HEK293 (cell line): ENCODE measurements around the gene PRSS12.

Source experiments
- CTCF ChIA-PET: fragments of 350-600 bp; formaldehyde crosslinking; extraction: SDS; loops from one replicate; lab custom pipeline; 2021; ENCODE audit warnings: antibody characterized with exemption; lab: Yijun Ruan, JAX
- POLR2A ChIA-PET: fragments of 300-600 bp; formaldehyde crosslinking; extraction: SDS; loops from one replicate; lab custom pipeline; 2020; ENCODE audit warnings: antibody characterized with exemption, inconsistent platforms; lab: Yijun Ruan, JAX
- H3K27ac ChIP-seq: fragments of 200-500 bp; sonication (Bioruptor generic); 2 replicates; pipeline ENCODE4 v1.5.1; 2014; ENCODE audit warnings: low read depth, low read length, control low read depth, inconsistent platforms; ENCODE audit errors: extremely low read depth
- H3K36me3 ChIP-seq, 2 experiments: fragments of 200-500 bp in 1 of 2; sonication (Bioruptor generic) in 1 of 2; 1 replicate in 1 of 2; 2 replicates in 1 of 2; pipeline ENCODE4 v1.5.1; 2014 to 2017; ENCODE audit warnings: inconsistent platforms in 2 of 2, low read length in 2 of 2; ENCODE audit not compliant: control insufficient read depth in 2 of 2, insufficient read depth in 1 of 2
- H3K4me1 ChIP-seq: fragments of 200-500 bp; sonication (Bioruptor generic); 2 replicates; pipeline ENCODE4 v1.5.1; 2014; ENCODE audit warnings: mild to moderate bottlenecking, low read length, inconsistent platforms; ENCODE audit not compliant: control insufficient read depth, insufficient read depth
- H3K4me3 ChIP-seq: 2 replicates; pipeline ENCODE4 v1.5.1; 2011; ENCODE audit warnings: low read depth, mild to moderate bottlenecking, control low read depth, low read length, moderate library complexity
- H3K9me3 ChIP-seq: fragments of 200-500 bp; sonication (Bioruptor generic); 2 replicates; pipeline ENCODE4 v1.5.1; 2014; ENCODE audit warnings: low read depth, low read length, inconsistent platforms; ENCODE audit not compliant: control insufficient read depth, insufficient read depth
- ELK4 ChIP-seq: IDR thresholded peaks from 2 replicates; pipeline ENCODE4 v1.6.1; 2011; ENCODE audit warnings: mild to moderate bottlenecking, low read depth, low read length, borderline replicate concordance
- INSM2 ChIP-seq: fragments of 450-650 bp; formaldehyde crosslinking; IDR thresholded peaks from 2 replicates; pipeline ENCODE4 v1.5.1; 2016; ENCODE audit warnings: missing biosample characterization, missing genetic modification characterization
- KLF8 ChIP-seq: fragments of 450-650 bp; formaldehyde crosslinking; IDR thresholded peaks from 2 replicates; pipeline ENCODE4 v1.5.1; 2016; ENCODE audit warnings: missing biosample characterization, missing genetic modification characterization
- PRDM4 ChIP-seq: fragments of 450-650 bp; formaldehyde crosslinking; IDR thresholded peaks from 2 replicates; pipeline ENCODE4 v1.5.1; 2017; ENCODE audit warnings: missing biosample characterization, missing genetic modification characterization
- PRDM6 ChIP-seq: fragments of 450-650 bp; formaldehyde crosslinking; IDR thresholded peaks from 2 replicates; pipeline ENCODE4 v1.5.1; 2017; ENCODE audit warnings: missing biosample characterization, missing genetic modification characterization
- SCRT2 ChIP-seq: fragments of 450-650 bp; formaldehyde crosslinking; IDR thresholded peaks from 2 replicates; pipeline ENCODE4 v1.5.1; 2016; ENCODE audit warnings: missing biosample characterization, missing genetic modification characterization
- YY2 ChIP-seq: fragments of 450-650 bp; formaldehyde crosslinking; IDR thresholded peaks from 2 replicates; pipeline ENCODE4 v1.5.1; 2016; ENCODE audit warnings: missing biosample characterization, missing genetic modification characterization
- ZBTB10 ChIP-seq: fragments of 450-650 bp; formaldehyde crosslinking; IDR thresholded peaks from 2 replicates; pipeline ENCODE4 v1.5.1; 2016; ENCODE audit warnings: missing biosample characterization, missing genetic modification characterization
- ZBTB17 ChIP-seq: fragments of 450-650 bp; formaldehyde crosslinking; IDR thresholded peaks from 2 replicates; pipeline ENCODE4 v1.5.1; 2016; ENCODE audit warnings: missing biosample characterization, missing genetic modification characterization
- ZBTB21 ChIP-seq: fragments of 450-650 bp; formaldehyde crosslinking; IDR thresholded peaks from 2 replicates; pipeline ENCODE4 v1.5.1; 2017; ENCODE audit warnings: missing biosample characterization, missing genetic modification characterization
- ZBTB44 ChIP-seq: fragments of 450-650 bp; IDR thresholded peaks from 2 replicates; pipeline ENCODE4 v1.5.1; 2018; ENCODE audit warnings: missing biosample characterization, mild to moderate bottlenecking, missing genetic modification characterization
- ZFP37 ChIP-seq: fragments of 450-650 bp; formaldehyde crosslinking; IDR thresholded peaks from 2 replicates; pipeline ENCODE4 v1.5.1; 2016; ENCODE audit warnings: missing biosample characterization, missing genetic modification characterization
- ZNF10 ChIP-seq: fragments of 450-650 bp; formaldehyde crosslinking; IDR thresholded peaks from 2 replicates; pipeline ENCODE4 v1.5.1; 2017; ENCODE audit warnings: missing biosample characterization, missing genetic modification characterization
- ZNF175 ChIP-seq: fragments of 450-650 bp; formaldehyde crosslinking; IDR thresholded peaks from 2 replicates; pipeline ENCODE4 v1.5.1; 2016; ENCODE audit warnings: missing biosample characterization, missing genetic modification characterization
- ZNF18 ChIP-seq: fragments of 450-650 bp; formaldehyde crosslinking; IDR thresholded peaks from 2 replicates; pipeline ENCODE4 v1.5.1; 2016; ENCODE audit warnings: missing biosample characterization, missing genetic modification characterization
- ZNF214 ChIP-seq: fragments of 450-650 bp; formaldehyde crosslinking; IDR thresholded peaks from 2 replicates; pipeline ENCODE4 v1.5.1; 2017; ENCODE audit warnings: missing biosample characterization, mild to moderate bottlenecking, missing genetic modification characterization, borderline replicate concordance
- ZNF24 ChIP-seq: fragments of 450-650 bp; formaldehyde crosslinking; IDR thresholded peaks from 2 replicates; pipeline ENCODE4 v1.5.1; 2016; ENCODE audit warnings: missing biosample characterization, missing genetic modification characterization
- ZNF48 ChIP-seq: fragments of 450-650 bp; formaldehyde crosslinking; IDR thresholded peaks from 2 replicates; pipeline ENCODE4 v1.5.1; 2016; ENCODE audit warnings: missing biosample characterization, missing genetic modification characterization
- ZNF561 ChIP-seq: fragments of 450-650 bp; IDR thresholded peaks from 2 replicates; pipeline ENCODE4 v1.5.1; 2018; ENCODE audit warnings: missing biosample characterization, missing genetic modification characterization, borderline replicate concordance
- ZNF692 ChIP-seq: fragments of 450-650 bp; formaldehyde crosslinking; IDR thresholded peaks from 2 replicates; pipeline ENCODE4 v1.5.1; 2016; ENCODE audit warnings: missing biosample characterization, missing genetic modification characterization
- ZNF843 ChIP-seq: fragments of 450-650 bp; formaldehyde crosslinking; IDR thresholded peaks from 2 replicates; pipeline ENCODE4 v1.5.1; 2016; ENCODE audit warnings: missing biosample characterization, missing genetic modification characterization
- ZSCAN30 ChIP-seq: fragments of 450-650 bp; IDR thresholded peaks from 2 replicates; pipeline ENCODE4 v1.5.1; 2018; ENCODE audit warnings: missing biosample characterization, mild to moderate bottlenecking, missing genetic modification characterization, moderate library complexity

Gene PRSS12

GRCh38 chr4:118329849-118330248, 23.0 kb downstream of the PRSS12 start:
- peak overlapping the region; percentile 43; the same call in 1 of the 2 replicates for H3K27ac ChIP-seq
- peak; percentile 84; the same call in 1 of the 2 replicates for TF ChIP-seq ZNF24 (tag by site-specific recombination)
- TF ChIP-seq SCRT2 (tag by site-specific recombination): peak; percentile 96
- no peak for TF ChIP-seq ZBTB21 (tag by site-specific recombination)
- TF ChIP-seq ZBTB10: no peak
- peak; percentile 62 for TF ChIP-seq ZBTB17
- TF ChIP-seq ZNF10: 0 out of 2 replicates have a peak, but pooled peaks have one; percentile 45
- peak; percentile 97 for TF ChIP-seq PRDM4
- TF ChIP-seq ZNF175 (tag by site-specific recombination): no peak
- TF ChIP-seq ZFP37 (tag by site-specific recombination): no peak
- peak; percentile 54 for TF ChIP-seq ZBTB44 (tag by site-specific recombination)
- peak; percentile 70; the same call in 1 of the 2 replicates for TF ChIP-seq ZSCAN30 (tag by site-specific recombination)
- peak; percentile 96 for TF ChIP-seq ZNF843
- TF ChIP-seq KLF8 (tag by site-specific recombination): peak; percentile 74
- no peak for TF ChIP-seq ZNF48 (tag by site-specific recombination)
- TF ChIP-seq YY2 (tag by site-specific recombination): no peak
- peak; percentile 99 for TF ChIP-seq PRDM6 (tag by site-specific recombination)
- no peak for TF ChIP-seq ELK4
- TF ChIP-seq ZNF692 (tag by site-specific recombination): 0 out of 2 replicates have a peak, but pooled peaks have one; percentile 27
- 0 out of 2 replicates have a peak, but pooled peaks have one; percentile 60 for TF ChIP-seq ZNF18 (tag by site-specific recombination)
- TF ChIP-seq ZNF214 (tag by site-specific recombination): no peak
- peak; percentile 74; the same call in 1 of the 2 replicates for TF ChIP-seq ZNF561 (tag by site-specific recombination)
- TF ChIP-seq INSM2 (tag by site-specific recombination): no peak

More at GRCh38 chr4:118329849-118330248, 23.0 kb downstream of the PRSS12 start:
- Histone ChIP-seq H3K9me3 (no peaks in the 10 kb centered on the region), H3K4me3 (no peak overlapping the region), H3K4me1 (peaks cover 15% of the 10 kb centered on the region), H3K36me3 (no peaks in the 10 kb centered on the region)
- ChIA-PET POLR2A (no interaction called here), CTCF (interaction anchor here (1.3 kb wide), 1 partner anchor 23 kb away, joined by 6 read pairs; the partner anchor contains the start of gene PRSS12)
